Immature natural killer cell (primary cell): ENCODE results near the gene PWWP2B. TPM values are rescaled to one million over a fixed set of nuclear protein-coding genes. Genes with fewer than 3 reads are reported as not detected.
"Not testable (repeated sequence)": the region's sequence is repeated elsewhere in the genome, so short reads cannot be mapped to it uniquely, and the experiment has no call there.

Source experiments
- DNase-seq, 3 donors: peaks; one replicate each; pipeline ENCODE4 v3.0.0; 2022; ENCODE audit warnings: mixed read lengths in 1 of 3
- H3K27ac Mint-ChIP-seq, 6 donors: one replicate each; pipeline ENCODE4 v1.8.0; 2020; ENCODE audit warnings: mixed read lengths in 6 of 6, mild to moderate bottlenecking in 5 of 6, inconsistent platforms in 4 of 6, moderate library complexity in 3 of 6
- H3K27me3 Mint-ChIP-seq, 3 donors: one replicate each; pipeline ENCODE4 v1.8.0; 2020 to 2021; ENCODE audit warnings: low read depth in 3 of 3, mild to moderate bottlenecking in 3 of 3, mixed read lengths in 3 of 3, moderate library complexity in 3 of 3, inconsistent platforms in 1 of 3
- H3K36me3 Mint-ChIP-seq, 3 donors: one replicate each; pipeline ENCODE4 v1.8.0; 2020; ENCODE audit warnings: mixed read lengths in 3 of 3, inconsistent platforms in 2 of 3, mild to moderate bottlenecking in 2 of 3
- H3K4me1 Mint-ChIP-seq, 2 donors: one replicate each; pipeline ENCODE4 v1.8.0; 2020; ENCODE audit warnings: inconsistent platforms in 2 of 2, mild to moderate bottlenecking in 2 of 2, mixed read lengths in 2 of 2, moderate library complexity in 1 of 2
- H3K4me3 Mint-ChIP-seq, 5 donors: one replicate each; pipeline ENCODE4 v1.8.0; 2020; ENCODE audit warnings: mild to moderate bottlenecking in 5 of 5, mixed read lengths in 5 of 5, inconsistent platforms in 3 of 5, moderate library complexity in 3 of 5
- H3K9me3 Mint-ChIP-seq, 6 donors: one replicate each; pipeline ENCODE4 v1.8.0; 2020; ENCODE audit warnings: mild to moderate bottlenecking in 6 of 6, mixed read lengths in 6 of 6, inconsistent platforms in 4 of 6, moderate library complexity in 3 of 6
- polyA plus RNA-seq, 3 donors: library from polyadenylated mRNA; unstranded; fragments of 300-500 nt; fragmentation: Illumina TruSeq; gene quantifications; one replicate each; pipeline ENCODE4 v1.2.3, GENCODE V29; 2021

The PWWP2B gene
- polyA plus RNA-seq, result 1 to 10 TPM; 4.0 to 7.3 (median 4.3) TPM

- peaks cover 0 to 5% (median 0%) of the 10 kb centered on the region in 3 donors for H3K36me3 Mint-ChIP-seq
- peaks cover 13 to 25% (median 14%) of the 10 kb centered on the region in 3 donors for H3K27me3 Mint-ChIP-seq
- peaks cover 25 to 35% of the 10 kb centered on the region in 2 donors for H3K4me1 Mint-ChIP-seq
- DNase-seq, result peak; percentile 75 to 78 (median 77)
- H3K4me3 Mint-ChIP-seq, result peak within 1 kb of the TSS; percentile 83 to 94 (median 87)
- H3K9me3 Mint-ChIP-seq, result no peaks in the 10 kb centered on the region
- H3K27ac Mint-ChIP-seq, result peak within 1 kb of the TSS; percentile 87 to 96 (median 93)
These were observed at the start of gene PWWP2B for GRCh38 chr10:132397036-132397541. Gene PWWP2B, plus strand, starts transcription at chr10:132397200. Its CDS starts 27 bp downstream, at chr10:132397227.

GRCh38 chr10:132347211-132347930, 49.6 kb upstream of the PWWP2B start:
- H3K4me1 Mint-ChIP-seq, result peaks cover 0 to 5% of the 10 kb centered on the region in 2 donors
- H3K27ac Mint-ChIP-seq, result no peak overlapping the region
- no peaks in the 10 kb centered on the region for H3K9me3 Mint-ChIP-seq
- no peak for DNase-seq
- H3K27me3 Mint-ChIP-seq, result peaks cover 0 to 1% (median 0%) of the 10 kb centered on the region in 3 donors
- H3K36me3 Mint-ChIP-seq, result peaks cover 5 to 40% (median 26%) of the 10 kb centered on the region in 3 donors
- H3K4me3 Mint-ChIP-seq, result no peak overlapping the region

GRCh38 chr10:132347931-132348267, 49.1 kb upstream of the PWWP2B start:
- Mint-ChIP-seq H3K4me1 (peaks cover 2 to 5% of the 10 kb centered on the region in 2 donors), H3K9me3 (no peaks in the 10 kb centered on the region), H3K4me3 (no peak overlapping the region), H3K27ac (no peak overlapping the region), H3K36me3 (peaks cover 4 to 39% (median 26%) of the 10 kb centered on the region in 3 donors), H3K27me3 (peaks cover 0 to 1% (median 0%) of the 10 kb centered on the region in 3 donors)
- DNase-seq, result no peak

GRCh38 chr10:132349766-132350165, 47.2 kb upstream of the PWWP2B start:
- no peaks in the 10 kb centered on the region for H3K9me3 Mint-ChIP-seq
- H3K4me1 Mint-ChIP-seq, result peaks cover 5% of the 10 kb centered on the region in 2 donors
- DNase-seq, result no peak
- H3K27ac Mint-ChIP-seq, result no peak overlapping the region
- peaks cover 0 to 2% (median 1%) of the 10 kb centered on the region in 3 donors for H3K27me3 Mint-ChIP-seq
- no peak overlapping the region for H3K4me3 Mint-ChIP-seq
- peaks cover 4 to 34% (median 21%) of the 10 kb centered on the region in 3 donors for H3K36me3 Mint-ChIP-seq

GRCh38 chr10:132350391-132350790, 46.6 kb upstream of the PWWP2B start:
- peaks cover 0 to 2% (median 1%) of the 10 kb centered on the region in 3 donors for H3K27me3 Mint-ChIP-seq
- DNase-seq, result no peak
- H3K4me3 Mint-ChIP-seq, result no peak overlapping the region
- H3K36me3 Mint-ChIP-seq, result peaks cover 4 to 28% (median 17%) of the 10 kb centered on the region in 3 donors
- H3K27ac Mint-ChIP-seq, result no peak overlapping the region
- peaks cover 5% of the 10 kb centered on the region in 2 donors for H3K4me1 Mint-ChIP-seq
- no peaks in the 10 kb centered on the region for H3K9me3 Mint-ChIP-seq

GRCh38 chr10:132350946-132351345, 46.1 kb upstream of the PWWP2B start:
- peaks cover 1 to 2% (median 1%) of the 10 kb centered on the region in 3 donors for H3K27me3 Mint-ChIP-seq
- DNase-seq, result no peak
- H3K4me1 Mint-ChIP-seq, result peaks cover 5% of the 10 kb centered on the region in 2 donors
- peaks cover 4 to 22% (median 12%) of the 10 kb centered on the region in 3 donors for H3K36me3 Mint-ChIP-seq
- H3K9me3 Mint-ChIP-seq, result no peaks in the 10 kb centered on the region
- no peak overlapping the region for H3K27ac Mint-ChIP-seq
- H3K4me3 Mint-ChIP-seq, result no peak overlapping the region

GRCh38 chr10:132351611-132352010, 45.4 kb upstream of the PWWP2B start:
- Mint-ChIP-seq H3K4me1 (peaks cover 4 to 5% of the 10 kb centered on the region in 2 donors), H3K9me3 (no peaks in the 10 kb centered on the region), H3K4me3 (no peak overlapping the region), H3K27me3 (peaks cover 1 to 2% (median 1%) of the 10 kb centered on the region in 3 donors), H3K27ac (no peak overlapping the region), H3K36me3 (peaks cover 4 to 20% (median 12%) of the 10 kb centered on the region in 3 donors)
- no peak for DNase-seq

GRCh38 chr10:132352462-132353308, 44.3 kb upstream of the PWWP2B start:
- H3K4me3 Mint-ChIP-seq, H3K27me3 Mint-ChIP-seq, H3K4me1 Mint-ChIP-seq, H3K9me3 Mint-ChIP-seq: not testable (repeated sequence)
- Mint-ChIP-seq H3K27ac (peak overlapping the region in 2 of 6 donors; percentile 6 to 65), H3K36me3 (peaks cover 4 to 13% (median 12%) of the 10 kb centered on the region in 3 donors)
- DNase-seq, result peak; percentile 49 to 66 (median 53)

- Mint-ChIP-seq H3K27ac (no peak overlapping the region), H3K4me3 (no peak overlapping the region), H3K4me1 (peaks cover 0 to 5% of the 10 kb centered on the region in 2 donors), H3K36me3 (peaks cover 0 to 12% (median 9%) of the 10 kb centered on the region in 3 donors), H3K27me3 (peaks cover 1 to 5% (median 2%) of the 10 kb centered on the region in 3 donors), H3K9me3 (no peaks in the 10 kb centered on the region)
- no peak for DNase-seq
These were observed 43.3 kb upstream of the PWWP2B start for GRCh38 chr10:132353456-132354355.

GRCh38 chr10:132354356-132355094, 42.5 kb upstream of the PWWP2B start:
- H3K27ac Mint-ChIP-seq, result no peak overlapping the region

GRCh38 chr10:132355297-132355696, 41.7 kb upstream of the PWWP2B start:
- Mint-ChIP-seq H3K4me1 (peaks cover 0 to 5% of the 10 kb centered on the region in 2 donors), H3K36me3 (peaks cover 0 to 9% (median 3%) of the 10 kb centered on the region in 3 donors), H3K9me3 (no peaks in the 10 kb centered on the region), H3K27ac (no peak overlapping the region), H3K4me3 (no peak overlapping the region), H3K27me3 (peaks cover 1 to 5% (median 2%) of the 10 kb centered on the region in 3 donors)
- DNase-seq, result no peak

More at GRCh38 chr10:132354356-132355094, 42.5 kb upstream of the PWWP2B start:
- no peak for DNase-seq
- Mint-ChIP-seq H3K4me1 (peaks cover 0 to 5% of the 10 kb centered on the region in 2 donors), H3K36me3 (peaks cover 0 to 9% (median 8%) of the 10 kb centered on the region in 3 donors), H3K27me3 (peaks cover 1 to 5% (median 2%) of the 10 kb centered on the region in 3 donors), H3K4me3 (no peak overlapping the region), H3K9me3 (no peaks in the 10 kb centered on the region)

- no peak for DNase-seq
- peaks cover 0 to 9% (median 3%) of the 10 kb centered on the region in 3 donors for H3K36me3 Mint-ChIP-seq
- peaks cover 0 to 5% (median 2%) of the 10 kb centered on the region in 3 donors for H3K27me3 Mint-ChIP-seq
- no peak overlapping the region for H3K4me3 Mint-ChIP-seq
- H3K4me1 Mint-ChIP-seq, result peaks cover 0 to 5% of the 10 kb centered on the region in 2 donors
- H3K27ac Mint-ChIP-seq, result no peak overlapping the region
- H3K9me3 Mint-ChIP-seq, result no peaks in the 10 kb centered on the region
These were observed 41.2 kb upstream of the PWWP2B start for GRCh38 chr10:132355754-132356153.
